Colonic mucosa (tissue), 4 donors: Measurements from ENCODE around the gene RDM1. TPM values are rescaled to one million over a fixed set of nuclear protein-coding genes. Genes with fewer than 3 reads are reported as not detected.

Experiments used
- DNase-seq: peaks from one replicate; pipeline ENCODE4 v3.0.0-alpha.2; 2020
- H3K27ac ChIP-seq: fragments of 200-600 bp; one replicate; pipeline ENCODE4 v1.8.0; 2021
- H3K27me3 ChIP-seq: fragments of 200-600 bp; one replicate; pipeline ENCODE4 v1.8.0; 2021
- H3K36me3 ChIP-seq: fragments of 200-600 bp; one replicate; pipeline ENCODE4 v1.8.0; 2021
- H3K4me1 ChIP-seq: fragments of 200-600 bp; one replicate; pipeline ENCODE4 v1.8.0; 2021; ENCODE audit warnings: mild to moderate bottlenecking
- H3K4me3 ChIP-seq: fragments of 200-600 bp; one replicate; pipeline ENCODE4 v1.8.0; 2021
- H3K9ac ChIP-seq, 2 donors: one replicate each; pipeline ENCODE4 v1.7.0; 2013; ENCODE audit warnings: control low read depth in 2 of 2, low read depth in 2 of 2, low read length in 2 of 2
- H3K9me3 ChIP-seq: fragments of 200-600 bp; one replicate; pipeline ENCODE4 v1.8.0; 2021
- intact Hi-C: fragments of 100-400 bp; cut with DNase I; formaldehyde crosslinking; loops from one replicate; pipeline ENCODE4 v1.14.1; 2022
- total RNA-seq, 2 donors: library from RNA; stranded (reverse); fragmentation: NEBNext Ultra II Directional in 1 of 2; extraction: Animal tissue kit (Norgen Biotek cat#: 25700) in 1 of 2; gene quantifications; one replicate each; pipeline ENCODE4 v1.2.1, GENCODE V29; 2021
- TF ChIP-seq, protein P1 (sequence below): fragments of 200-600 bp; IDR thresholded peaks from one replicate; pipeline ENCODE4 v1.8.0; 2022; ENCODE audit warnings: antibody characterized with exemption, mild to moderate bottlenecking
- donor health status: healthy.
- donor health status: DM: no; HTN: no; CAD: no.
- donor health status: DM: no; HTN: no; CAD: no.

RDM1 gene
- total RNA-seq, 2 donors from 2014 or later, result 0.66 to 7.8 TPM

- no peak overlapping the region for H3K4me3 ChIP-seq
- no peaks in the 10 kb centered on the region for H3K27me3 ChIP-seq
- intact Hi-C loops, result loop anchor here (10.0 kb wide), 1 partner anchor 512 kb away; the partner anchor contains the start of gene ZNHIT3
- H3K9me3 ChIP-seq, result no peaks in the 10 kb centered on the region
- no peak overlapping the region for H3K9ac ChIP-seq
- TF ChIP-seq, protein P1, sequence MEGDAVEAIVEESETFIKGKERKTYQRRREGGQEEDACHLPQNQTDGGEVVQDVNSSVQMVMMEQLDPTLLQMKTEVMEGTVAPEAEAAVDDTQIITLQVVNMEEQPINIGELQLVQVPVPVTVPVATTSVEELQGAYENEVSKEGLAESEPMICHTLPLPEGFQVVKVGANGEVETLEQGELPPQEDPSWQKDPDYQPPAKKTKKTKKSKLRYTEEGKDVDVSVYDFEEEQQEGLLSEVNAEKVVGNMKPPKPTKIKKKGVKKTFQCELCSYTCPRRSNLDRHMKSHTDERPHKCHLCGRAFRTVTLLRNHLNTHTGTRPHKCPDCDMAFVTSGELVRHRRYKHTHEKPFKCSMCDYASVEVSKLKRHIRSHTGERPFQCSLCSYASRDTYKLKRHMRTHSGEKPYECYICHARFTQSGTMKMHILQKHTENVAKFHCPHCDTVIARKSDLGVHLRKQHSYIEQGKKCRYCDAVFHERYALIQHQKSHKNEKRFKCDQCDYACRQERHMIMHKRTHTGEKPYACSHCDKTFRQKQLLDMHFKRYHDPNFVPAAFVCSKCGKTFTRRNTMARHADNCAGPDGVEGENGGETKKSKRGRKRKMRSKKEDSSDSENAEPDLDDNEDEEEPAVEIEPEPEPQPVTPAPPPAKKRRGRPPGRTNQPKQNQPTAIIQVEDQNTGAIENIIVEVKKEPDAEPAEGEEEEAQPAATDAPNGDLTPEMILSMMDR, result no peak
- H3K27ac ChIP-seq, result no peak overlapping the region
- no peak for DNase-seq
- H3K4me1 ChIP-seq, result no peaks in the 10 kb centered on the region
- H3K36me3 ChIP-seq, result no peaks in the 10 kb centered on the region
Observed at GRCh38 chr17:35972535-35972934, 42.0 kb upstream of the RDM1 start.

GRCh38 chr17:35972066-35972465 lies 41.5 kb upstream of the RDM1 start:
- no peak for DNase-seq
- no peak overlapping the region for H3K27ac ChIP-seq
- H3K4me3 ChIP-seq, result no peak overlapping the region
- TF ChIP-seq, protein P1, result no peak
- intact Hi-C loops, result loop anchor here (10.0 kb wide), 1 partner anchor 513 kb away; the partner anchor contains the start of gene ZNHIT3
- no peaks in the 10 kb centered on the region for H3K36me3 ChIP-seq
- H3K9ac ChIP-seq, result no peak overlapping the region
- H3K9me3 ChIP-seq, result no peaks in the 10 kb centered on the region
- no peaks in the 10 kb centered on the region for H3K4me1 ChIP-seq
- H3K27me3 ChIP-seq, result no peaks in the 10 kb centered on the region

- DNase-seq, result peak; percentile 91
- Histone ChIP-seq H3K27me3 (no peaks in the 10 kb centered on the region), H3K9me3 (no peaks in the 10 kb centered on the region), H3K36me3 (no peaks in the 10 kb centered on the region), H3K9ac (no peak overlapping the region), H3K27ac (no peak overlapping the region), H3K4me3 (no peak overlapping the region), H3K4me1 (no peaks in the 10 kb centered on the region)
- TF ChIP-seq, protein P1, result peak; percentile 82
- intact Hi-C loops, result loop anchor here (2.0 to 10.0 kb wide), 2 partner anchors 179 to 515 kb away; partner anchors contain the start of gene ZNHIT3
Observed at GRCh38 chr17:35969558-35970380, 39.2 kb upstream of the RDM1 start.

DNA sequence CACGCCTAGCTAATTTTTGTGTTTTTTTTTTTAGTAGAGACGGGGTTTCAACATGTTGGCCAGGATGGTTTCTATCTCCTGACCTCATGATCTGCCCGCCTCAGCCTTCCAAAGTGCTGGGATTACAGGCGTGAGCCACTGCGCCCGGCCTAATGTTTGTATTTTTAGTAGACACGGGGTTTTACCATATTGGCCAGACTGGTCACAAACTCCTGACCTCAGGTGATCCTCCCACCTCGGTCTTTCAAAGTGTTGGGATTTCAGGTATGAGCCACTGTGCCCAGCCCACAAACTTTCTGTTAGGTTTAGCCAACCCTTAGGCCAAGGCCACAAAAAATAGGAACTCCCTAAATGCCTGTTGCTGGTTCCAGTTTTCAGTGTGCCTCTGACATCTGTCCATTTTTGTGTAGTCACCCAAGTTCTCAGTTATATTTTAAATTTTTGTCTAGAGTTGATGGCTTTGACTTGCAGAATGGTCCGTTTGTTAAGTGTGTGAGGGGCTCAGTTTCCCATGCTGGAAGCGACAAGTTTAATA lies 38.0 kb upstream of the RDM1 start:
- Histone ChIP-seq H3K4me3 (no peak overlapping the region), H3K9ac (no peak overlapping the region), H3K36me3 (no peaks in the 10 kb centered on the region), H3K27ac (no peak overlapping the region), H3K27me3 (no peaks in the 10 kb centered on the region), H3K9me3 (no peaks in the 10 kb centered on the region), H3K4me1 (no peaks in the 10 kb centered on the region)
- no peak for DNase-seq
- intact Hi-C loops, result loop anchor here (2.0 kb wide), 1 partner anchor 180 kb away; no protein-coding TSS in a partner anchor
- TF ChIP-seq, protein P1, result no peak

DNA sequence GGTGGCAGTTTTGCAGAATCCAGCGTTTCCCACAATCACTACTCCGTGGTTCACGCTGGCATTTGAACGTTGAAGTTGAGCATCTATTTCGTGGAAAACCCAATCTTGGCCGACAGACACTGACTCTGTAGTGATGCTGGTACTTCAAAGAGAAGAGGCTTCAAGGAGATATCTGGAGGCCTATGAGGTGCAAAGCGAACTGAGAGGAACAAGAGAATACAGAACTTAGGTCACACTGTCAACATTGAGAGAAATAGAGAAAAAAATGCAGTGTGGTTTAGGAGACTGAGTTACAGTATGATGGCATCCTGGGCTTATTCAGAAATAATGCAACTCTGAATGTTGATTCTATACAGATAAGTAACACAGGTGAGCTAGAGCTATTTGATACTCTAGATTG lies 34.7 kb upstream of the RDM1 start:
- H3K27ac ChIP-seq, result no peak overlapping the region
- no peaks in the 10 kb centered on the region for H3K27me3 ChIP-seq
- no peak for DNase-seq
- no peak overlapping the region for H3K4me3 ChIP-seq
- no peaks in the 10 kb centered on the region for H3K4me1 ChIP-seq
- TF ChIP-seq, protein P1, result no peak
- H3K9ac ChIP-seq, result no peak overlapping the region
- H3K36me3 ChIP-seq, result no peaks in the 10 kb centered on the region
- no peaks in the 10 kb centered on the region for H3K9me3 ChIP-seq
- intact Hi-C loops, result no loop called here
